HepG2 (cell line): Measurements from ENCODE around the gene UBASH3A. TPM values are rescaled to one million over a fixed set of nuclear protein-coding genes. Genes with fewer than 3 reads are reported as not detected.

Experiments used
- ATAC-seq: fragments of 200-7000 bp; cut with Tn5 transposase; 3 replicates; pipeline ENCODE4 v1.9.1; 2020; ENCODE audit warnings: mild to moderate bottlenecking, moderate library complexity
- BruUV-seq: library from RNA; stranded (reverse); fragments of 400-500 nt; replicated peaks from 2 replicates; lab custom pipeline; 2021; lab: Mats Ljungman, UMichigan
- CTCF ChIA-PET: fragments of 300-600 bp; formaldehyde crosslinking; extraction: SDS; loops from one replicate; lab custom pipeline; 2021; ENCODE audit warnings: low total read pairs, inconsistent platforms, low intra/inter-chr PET ratio; lab: Yijun Ruan, JAX
- POLR2A ChIA-PET: fragments of 350-600 bp; sonication (Branson Sonifier 250); formaldehyde crosslinking; loops from one replicate; lab custom pipeline; 2020; ENCODE audit warnings: antibody characterized with exemption, inconsistent platforms; lab: Yijun Ruan, JAX
- DNase-seq: peaks from one replicate; pipeline ENCODE4 v3.0.0-alpha.2; 2015; ENCODE audit warnings: low spot score
- FAIRE-seq: peaks from 3 replicates; lab custom pipeline; 2011; peaks lifted over from hg19 to GRCh38; lab: Jason Lieb, UNC
- H2AFZ ChIP-seq: one replicate; pipeline ENCODE4 v1.6.1; 2011; ENCODE audit warnings: low read length, inconsistent platforms
- H3K27ac ChIP-seq: fragments of 300-600 bp; 3 replicates; pipeline ENCODE4 v1.8.0; 2011; ENCODE audit warnings: mixed run types, mild to moderate bottlenecking, mixed read lengths, low read length, inconsistent platforms; ENCODE audit not compliant: insufficient read depth; ENCODE audit errors: extremely low read length
- H3K27me3 ChIP-seq, 2 experiments: fragments of 200-600 bp in 1 of 2; 2 replicates in 1 of 2; 3 replicates in 1 of 2; pipeline versions ENCODE4 v1.6.0 to v1.8.0; 2011; ENCODE audit warnings: low read length in 2 of 2, mild to moderate bottlenecking in 2 of 2, moderate library complexity in 2 of 2, inconsistent platforms in 1 of 2; ENCODE audit not compliant: insufficient read depth in 2 of 2, control insufficient read depth in 1 of 2
- H3K36me3 ChIP-seq, 2 experiments: fragments of 200-600 bp in 1 of 2; replicated peaks in 1 of 2; 2 replicates in 1 of 2; 3 replicates in 1 of 2; pipeline versions ENCODE4 v1.5.1 to v1.8.0; 2011; ENCODE audit warnings: low read length in 2 of 2, inconsistent platforms in 1 of 2; ENCODE audit not compliant: insufficient read depth in 2 of 2, control insufficient read depth in 1 of 2
- H3K4me1 ChIP-seq: 2 replicates; pipeline ENCODE4 v1.5.1; 2012; ENCODE audit warnings: low read length, inconsistent platforms; ENCODE audit not compliant: insufficient read depth
- H3K4me2 ChIP-seq: 2 replicates; pipeline ENCODE4 v1.6.0; 2011; ENCODE audit warnings: low read depth, low read length, inconsistent platforms
- H3K4me3 ChIP-seq, 3 experiments: fragments of 200-600 bp in 1 of 3; sonication (generic), shearing (Covaris generic) in 1 of 3; replicated peaks in 1 of 3; 2 replicates each; pipeline ENCODE4 v1.5.1; 2011 to 2016; ENCODE audit warnings: low read length in 3 of 3, inconsistent platforms in 2 of 3, low read depth in 2 of 3, mild to moderate bottlenecking in 2 of 3, control low read depth in 1 of 3, mixed read lengths in 1 of 3; ENCODE audit not compliant: insufficient read depth in 1 of 3
- H3K79me2 ChIP-seq: one replicate; pipeline ENCODE4 v1.6.1; 2011; ENCODE audit warnings: low read length, inconsistent platforms; ENCODE audit not compliant: insufficient read depth
- H3K9ac ChIP-seq: 2 replicates; pipeline ENCODE4 v1.6.0; 2011; ENCODE audit warnings: mild to moderate bottlenecking, low read depth, low read length, inconsistent platforms; ENCODE audit not compliant: insufficient read depth
- H3K9me3 ChIP-seq: 2 replicates; pipeline ENCODE4 v1.5.1; 2012; ENCODE audit warnings: mild to moderate bottlenecking, low read length
- H4K20me1 ChIP-seq: 2 replicates; pipeline ENCODE4 v1.6.0; 2011; ENCODE audit warnings: inconsistent platforms, mild to moderate bottlenecking, low read length, moderate library complexity; ENCODE audit not compliant: insufficient read depth
- CCAR2 ChIP-seq: fragments of 200-400 bp; formaldehyde crosslinking; optimal IDR thresholded peaks from 2 replicates; pipeline ENCODE3; 2018; ENCODE audit warnings: low read depth, mild to moderate bottlenecking, low read length, moderate library complexity
- E2F2 ChIP-seq: sonication (generic); formaldehyde crosslinking; IDR thresholded peaks from 2 replicates; pipeline ENCODE4 v1.4.0; 2020; ENCODE audit warnings: missing genetic modification reagents, borderline replicate concordance
- MLLT10 ChIP-seq: sonication (generic); formaldehyde crosslinking; IDR thresholded peaks from 2 replicates; pipeline ENCODE4 v1.4.0; 2020; ENCODE audit warnings: missing genetic modification reagents
- SOX13 ChIP-seq, 3 experiments: fragments of 450-650 bp in 1 of 3; sonication (generic) in 1 of 3; formaldehyde crosslinking in 1 of 3; IDR thresholded peaks in 2 of 3; conservative IDR thresholded peaks in 1 of 3; 2 replicates each; pipeline versions ENCODE4 v1.5.0 to v1.6.1; 2016 to 2020; ENCODE audit warnings: antibody characterized with exemption in 1 of 3, mild to moderate bottlenecking in 1 of 3, missing compliant biosample characterization in 1 of 3, missing genetic modification reagents in 1 of 3, moderate library complexity in 1 of 3
- ZHX1 ChIP-seq: sonication (generic); formaldehyde crosslinking; IDR thresholded peaks from 2 replicates; pipeline ENCODE4 v1.8.1; 2022; ENCODE audit warnings: low read depth, mild to moderate bottlenecking, missing genetic modification reagents
- ZNF274 ChIP-seq: sonication (generic); formaldehyde crosslinking; IDR thresholded peaks from 2 replicates; pipeline ENCODE4 v1.5.1; 2020; ENCODE audit warnings: mild to moderate bottlenecking, missing genetic modification reagents
- ZNF280B ChIP-seq: sonication (generic); formaldehyde crosslinking; IDR thresholded peaks from 2 replicates; pipeline ENCODE4 v1.5.0; 2020; ENCODE audit warnings: missing genetic modification reagents, mild to moderate bottlenecking, borderline replicate concordance
- ZNF468 ChIP-seq: sonication (generic); formaldehyde crosslinking; IDR thresholded peaks from 2 replicates; pipeline ENCODE4 v1.8.0; 2022; ENCODE audit warnings: mild to moderate bottlenecking, moderate library complexity, missing genetic modification reagents
- ZNF503 ChIP-seq: sonication (generic); formaldehyde crosslinking; IDR thresholded peaks from 2 replicates; pipeline ENCODE4 v1.4.0; 2020; ENCODE audit warnings: missing genetic modification reagents
- whole genome bisulfite sequencing: methylation state at CpG from one replicate; pipeline ENCODE4 v1.1.6; 2017; ENCODE audit warnings: low lambda C conversion rate; 5-methylcytosine and 5-hydroxymethylcytosine counted together
- in situ Hi-C: cut with HindIII; loops from 2 replicates; pipeline ENCODE4 v1.10.0; 2017; ENCODE audit warnings: low pct_unique_long_range_greater_than_20kb; ENCODE audit not compliant: extremely low pct_ligation_motif_present
- intact Hi-C: fragments of 100-400 bp; cut with micrococcal nuclease; formaldehyde crosslinking; loops from one replicate; pipeline ENCODE4 v1.10.0; 2022; ENCODE audit not compliant: unreplicated experiment
- polyA plus RNA-seq, 8 experiments: library from polyadenylated mRNA; depleted of rRNA in 3 of 8; stranded (reverse) in 7 of 8; unstranded in 1 of 8; fragments of >200 nt; fragmentation: Illumina TruSeq in 4 of 8; extraction: Trizol in 4 of 8; gene quantifications; 2 replicates each; pipeline versions ENCODE4 v1.2.1 to v1.2.3, GENCODE V29; 2011 to 2016; ENCODE audit warnings: low read depth in 4 of 8, missing spikeins in 1 of 8, mixed read lengths in 1 of 8; ENCODE audit not compliant: insufficient read depth in 1 of 8
- total RNA-seq, 5 experiments: library from RNA; depleted of rRNA; stranded (reverse); fragments of >200 nt; fragmentation: Illumina TruSeq; extraction: Trizol; gene quantifications; 2 replicates each; pipeline ENCODE4 v1.2.3, GENCODE V29; 2016; ENCODE audit warnings: low read depth in 1 of 5

UBASH3A gene
- total and polyA plus RNA-seq, 2 of the 13 experiments (the other 11 are each of a cell fraction or from before 2014, with no cell fraction given): not detected

GRCh38 chr21:42452401-42453223 is 48.9 kb downstream of the UBASH3A start (continued):
- no peak for TF ChIP-seq E2F2 (CRISPR knock-in tag)
- no peak for TF ChIP-seq MLLT10 (CRISPR knock-in tag)

GRCh38 chr21:42453224-42453985 is 49.7 kb downstream of the UBASH3A start:
- intact Hi-C loops: no loop called here
- no TSS peak for BruUV-seq
- POLR2A ChIA-PET: no interaction called here
- TF ChIP-seq SOX13 (IDR thresholded peaks at IDR 0.05) (no peak), SOX13 (CRISPR knock-in tag; conservative IDR thresholded peaks at IDR 0.05 in 1 of 2, IDR thresholded peaks at IDR 0.05 in 1 of 2) (no peak), ZNF503 (CRISPR knock-in tag) (no peak), ZNF280B (CRISPR knock-in tag) (no peak), ZHX1 (CRISPR knock-in tag) (no peak), CCAR2 (no peak), ZNF274 (CRISPR knock-in tag) (no peak), ZNF468 (CRISPR knock-in tag) (no peak)

More at GRCh38 chr21:42453224-42453985, 49.7 kb downstream of the UBASH3A start:
- in situ Hi-C loops: no loop called here
- no peaks in the 10 kb centered on the region for H3K79me2 ChIP-seq
- H3K9ac ChIP-seq: no peak overlapping the region
- DNase-seq (no peak), ATAC-seq (no peak), FAIRE-seq (no peak)
- H3K9me3 ChIP-seq: no peaks in the 10 kb centered on the region
- no peak overlapping the region for H3K27ac ChIP-seq
- H3K4me2 ChIP-seq: no peak overlapping the region
- 15% methylated on average over 12 of the region's 18 CpGs for WGBS
- no peaks in the 10 kb centered on the region for H3K36me3 ChIP-seq
- H2AFZ ChIP-seq: no peak overlapping the region
- CTCF ChIA-PET: no interaction called here
- peaks cover 0 to 12% of the 10 kb centered on the region in 2 experiments; a peak in 2 of 5 replicates for H3K27me3 ChIP-seq
- H3K4me3 ChIP-seq: no peak overlapping the region
- H3K4me1 ChIP-seq: peaks cover 4% of the 10 kb centered on the region; the same call in 1 of the 2 replicates
- H4K20me1 ChIP-seq: no peaks in the 10 kb centered on the region
